ENCODE data around the gene EFNA4. TPM values are rescaled to one million over a fixed set of nuclear protein-coding genes. Genes with fewer than 3 reads are reported as not detected.

EFNA4 gene
- total and polyA plus RNA-seq, 2 of the 4 experiments (the other 2 are of a cell fraction), result 3.8 to 11.8 TPM

DNA sequence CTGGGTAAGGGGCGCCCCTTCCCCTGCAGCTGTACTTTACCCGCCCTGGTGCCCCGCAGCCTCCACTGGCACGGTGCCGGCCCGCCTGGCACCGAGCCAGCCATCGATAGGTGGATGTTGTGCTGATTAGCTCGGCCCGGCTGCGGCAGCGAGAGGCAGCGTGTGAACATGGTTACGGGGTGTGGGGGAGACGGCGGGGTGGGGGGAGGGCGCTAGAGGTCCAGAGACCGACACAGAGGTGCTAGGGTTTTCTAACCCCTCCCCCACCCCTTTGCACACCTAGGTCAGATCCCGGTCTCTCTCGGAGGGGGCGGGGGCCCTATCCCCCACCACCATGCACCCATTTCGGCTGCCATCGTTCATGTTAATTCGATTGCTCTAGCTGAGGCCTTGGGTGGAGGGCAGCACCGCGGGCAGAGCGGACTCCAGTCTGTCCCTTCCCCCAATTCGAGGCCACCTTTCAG is 6.7 kb downstream of the EFNA4 start:
- no peak for TF ChIP-seq FOS (IDR thresholded peaks at IDR 0.05; ENCODE audit: low read depth, low read length)
- TF ChIP-seq MAZ (IDR thresholded peaks at IDR 0.05; ENCODE audit: borderline replicate concordance, low read depth, low read length), result no peak
- no peak for TF ChIP-seq NFE2L2 (IDR thresholded peaks at IDR 0.05; ENCODE audit: low read depth, low read length)
- no peak for TF ChIP-seq CHD1 (IDR thresholded peaks at IDR 0.05; ENCODE audit: low read depth, low read length)
- TF ChIP-seq SMC3 (IDR thresholded peaks at IDR 0.05; ENCODE audit: low read depth, low read length), result no peak
- no peak for TF ChIP-seq CEBPB (IDR thresholded peaks at IDR 0.05; ENCODE audit: low read depth, low read length)
- TF ChIP-seq RAD21 (IDR thresholded peaks at IDR 0.05; ENCODE audit: low read length), result no peak
- POLR2A ChIA-PET (ENCODE audit: unreplicated experiment), result no interaction called here
- peaks cover 0 to 5% of the 10 kb centered on the region in 2 experiments; a peak in 2 of 4 replicates for H3K79me1 ChIP-seq (ENCODE audit: low read depth in 1 of 2, low read length in 2 of 2)

More for the DNA sequence above, 6.7 kb downstream of the EFNA4 start:
- Histone ChIP-seq H3K14ac (replicated peaks; ENCODE audit: low read depth, low read length) (no peak overlapping the region), H3K27me3 (ENCODE audit: control insufficient read depth, insufficient read depth, low read length) (peaks cover 14% of the 10 kb centered on the region), H3K4me2 (ENCODE audit: low read depth, low read length) (no peak overlapping the region), H3K36me3 (ENCODE audit: control insufficient read depth, insufficient read depth, low read length) (peaks cover 21% of the 10 kb centered on the region; the same call in 1 of the 2 replicates), H2BK120ac (ENCODE audit: low read depth, low read length) (no peak overlapping the region), H4K20me1 (ENCODE audit: insufficient read depth, low read length) (peaks cover 4% of the 10 kb centered on the region; the same call in 1 of the 2 replicates), H4K91ac (ENCODE audit: insufficient read depth, low read depth, low read length) (no peak overlapping the region), H2BK5ac (ENCODE audit: low read depth, low read length, poor library complexity, severe bottlenecking) (no peak overlapping the region), H2AFZ (replicated peaks; ENCODE audit: low read length, poor library complexity) (peak overlapping the region; percentile 89), H3K4me1 (ENCODE audit: control insufficient read depth, insufficient read depth, low read length) (peaks cover 5% of the 10 kb centered on the region; the same call in 1 of the 2 replicates), H3K27ac (ENCODE audit: insufficient read depth, low read length) (no peak overlapping the region), H4K8ac (ENCODE audit: low read depth in 2 of 2, low read length in 2 of 2) (peak overlapping the region in 1 of 2 experiments; percentile 69; a peak in 1 of 4 replicates), H2AK9ac (replicated peaks; ENCODE audit: low read depth, low read length, poor library complexity) (peak overlapping the region; percentile 89), H3K18ac (ENCODE audit: low read depth, low read length) (no peak overlapping the region), H2BK15ac (ENCODE audit: low read depth, low read length) (no peak overlapping the region), H3K9me3 (ENCODE audit: control insufficient read depth, insufficient read depth, low read length) (no peaks in the 10 kb centered on the region), H3K4me3 (ENCODE audit: insufficient read depth, low read depth, low read length) (no peak overlapping the region), H3K4ac (ENCODE audit: low read depth, low read length) (no peak overlapping the region), H3K56ac (ENCODE audit: extremely low read depth, insufficient read depth, low read length) (no peak overlapping the region), H2AK5ac (ENCODE audit: low read depth, low read length) (no peak overlapping the region), H4K5ac (ENCODE audit: low read depth, low read length) (no peak overlapping the region), H3K9me1 (ENCODE audit: insufficient read depth, low read length) (peaks cover 8% of the 10 kb centered on the region; the same call in 1 of the 2 replicates), H2BK20ac (ENCODE audit: low read depth, low read length) (no peak overlapping the region), H3K23ac (ENCODE audit: low read depth, low read length) (no peak overlapping the region), H3K9ac (ENCODE audit: low read depth, low read length) (no peak overlapping the region)
- no TSS peak for BruUV-seq (replicated peaks)
- no CpG with 5 or more reads among the region's 28 CpGs for WGBS, 2 experiments (ENCODE audit: extremely low coverage in 2 of 2, insufficient read length in 1 of 2)
- intact Hi-C loops (cut with micrococcal nuclease) (no loop called here), dilution Hi-C loops (cut with HindIII; ENCODE audit: low sequenced_read_pairs, unreplicated experiment) (no loop called here), in situ Hi-C loops (cut with MboI; ENCODE audit: low sequenced_read_pairs) (no loop called here)
- DNase-seq, result no peak
- no peak for ATAC-seq (ENCODE audit: low read depth)
- CTCF ChIA-PET, result interaction anchor here (1.1 to 1.4 kb wide), 3 partner anchors 15 to 25 kb away, joined by 3 to 4 read pairs (median 3); no protein-coding TSS in a partner anchor
